Activated CD4-positive, alpha-beta T cell treated with anti-CD3 and anti-CD28 coated beads, Interleukin-2, amount 50 U/mL, for 16 hours (primary cell): ENCODE results near the gene GPS2.
"Not testable (repeated sequence)": the region's sequence is repeated elsewhere in the genome, so short reads cannot be mapped to it uniquely, and the experiment has no call there.

Experiments used
- DNase-seq: peaks from one replicate; pipeline ENCODE4 v3.0.0-alpha.2; 2020

Gene GPS2, protein sequence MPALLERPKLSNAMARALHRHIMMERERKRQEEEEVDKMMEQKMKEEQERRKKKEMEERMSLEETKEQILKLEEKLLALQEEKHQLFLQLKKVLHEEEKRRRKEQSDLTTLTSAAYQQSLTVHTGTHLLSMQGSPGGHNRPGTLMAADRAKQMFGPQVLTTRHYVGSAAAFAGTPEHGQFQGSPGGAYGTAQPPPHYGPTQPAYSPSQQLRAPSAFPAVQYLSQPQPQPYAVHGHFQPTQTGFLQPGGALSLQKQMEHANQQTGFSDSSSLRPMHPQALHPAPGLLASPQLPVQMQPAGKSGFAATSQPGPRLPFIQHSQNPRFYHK

DNA sequence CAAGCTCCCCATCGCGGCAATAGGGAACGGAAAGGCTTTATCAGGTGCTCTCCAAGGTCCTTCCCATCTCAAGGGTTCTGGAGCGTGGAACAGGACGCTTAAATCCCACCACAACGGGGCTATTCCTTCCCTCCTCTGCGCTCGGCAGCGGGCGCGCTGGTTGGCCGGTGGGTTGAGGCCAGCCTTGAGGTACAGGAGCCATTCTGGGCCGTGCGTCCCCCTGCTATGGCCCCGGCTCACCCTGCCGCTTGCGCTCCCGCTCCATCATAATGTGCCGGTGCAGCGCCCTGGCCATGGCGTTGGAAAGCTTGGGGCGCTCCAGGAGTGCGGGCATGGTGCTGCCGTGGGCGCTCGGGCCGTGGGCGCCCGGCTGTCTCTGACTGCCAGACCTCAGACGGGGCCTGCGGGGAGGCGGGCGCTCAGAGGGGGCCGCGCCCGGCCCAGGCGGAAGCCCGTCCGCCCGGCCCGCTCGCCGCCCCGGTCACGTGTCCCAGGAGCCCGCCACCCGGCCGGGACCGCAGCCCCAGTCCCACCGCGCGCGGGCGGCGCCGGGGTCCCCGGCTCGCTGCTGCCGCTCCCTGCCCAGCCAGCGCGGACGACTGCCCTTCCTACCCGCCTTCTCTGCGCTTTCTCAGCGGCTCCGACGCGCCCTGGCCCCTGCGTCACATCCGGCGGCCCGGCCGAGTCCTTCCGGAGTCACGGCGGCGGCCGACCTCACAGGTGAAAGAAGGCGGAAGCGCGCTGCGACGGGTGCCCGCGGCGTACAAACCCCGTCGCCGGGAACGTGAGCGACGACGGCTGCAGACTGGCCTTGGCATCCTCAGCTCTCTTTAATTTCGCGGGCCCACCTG lies at the start of gene GPS2:
Gene GPS2, minus strand, starts transcription at position 642 of the 851 bp plus-strand sequence. Its CDS starts 308 bp downstream, at position 334.
- DNase-seq = peak; percentile 94

DNA sequence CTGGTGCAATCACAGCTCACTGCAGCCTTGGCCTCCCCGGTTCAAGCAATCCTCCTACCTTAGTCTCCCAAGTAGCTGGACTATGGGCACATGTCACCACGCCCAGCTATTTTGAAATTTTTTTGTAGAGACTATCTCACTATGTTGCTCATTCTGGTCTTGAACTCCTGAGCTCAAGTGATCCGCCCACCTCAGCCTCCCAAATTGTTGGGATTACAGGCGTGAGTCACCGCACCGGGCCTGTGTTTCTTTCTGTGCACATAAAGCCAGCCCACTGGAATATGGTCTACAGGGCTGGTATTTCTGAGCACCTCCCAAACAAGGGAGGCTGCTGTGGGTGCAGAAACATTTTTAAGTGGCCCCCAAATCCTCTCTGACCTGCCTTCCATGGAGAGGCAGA lies 48.2 kb upstream of the GPS2 start:
- no peak for DNase-seq

DNA sequence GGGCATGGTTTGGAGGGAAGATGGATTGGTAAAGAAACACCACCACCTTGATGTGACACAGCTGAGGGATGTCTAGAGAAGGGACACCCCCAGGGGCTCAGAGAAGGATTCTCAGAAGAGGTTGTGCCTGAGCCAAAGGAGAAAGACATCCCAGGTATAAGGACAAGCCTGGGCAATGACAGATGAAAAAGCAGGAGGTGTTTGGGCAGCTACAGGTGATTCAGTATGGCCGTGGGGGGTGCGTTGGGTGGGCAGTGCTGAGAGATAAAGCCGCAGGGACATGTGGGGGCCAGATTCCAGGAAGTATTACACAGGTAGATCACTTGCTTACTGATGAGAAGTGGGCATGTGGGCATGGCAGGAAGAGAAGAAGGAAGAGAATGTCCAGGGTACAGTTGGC lies 46.7 kb upstream of the GPS2 start:
- no peak for DNase-seq

DNA sequence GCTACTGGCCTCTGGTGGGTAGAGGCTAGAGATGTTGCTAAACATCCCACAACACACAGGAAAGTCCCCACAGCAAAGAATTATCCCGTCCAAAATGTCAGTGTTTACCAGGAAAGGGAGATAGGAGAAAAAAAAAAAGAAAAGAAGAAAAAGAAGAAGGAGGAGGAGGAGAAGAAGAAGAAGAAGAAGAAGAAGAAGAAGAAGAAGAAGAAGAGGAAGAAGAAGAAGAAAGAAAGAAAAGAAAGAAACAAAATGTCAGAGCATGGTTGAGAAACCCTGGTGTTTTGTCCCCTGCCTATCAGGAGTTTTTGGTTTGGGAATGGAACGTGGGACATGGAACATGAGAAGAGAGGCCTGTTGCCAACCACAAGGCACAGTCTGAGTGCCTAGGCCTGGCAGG lies 42.2 kb upstream of the GPS2 start:
- DNase-seq = no peak

DNA sequence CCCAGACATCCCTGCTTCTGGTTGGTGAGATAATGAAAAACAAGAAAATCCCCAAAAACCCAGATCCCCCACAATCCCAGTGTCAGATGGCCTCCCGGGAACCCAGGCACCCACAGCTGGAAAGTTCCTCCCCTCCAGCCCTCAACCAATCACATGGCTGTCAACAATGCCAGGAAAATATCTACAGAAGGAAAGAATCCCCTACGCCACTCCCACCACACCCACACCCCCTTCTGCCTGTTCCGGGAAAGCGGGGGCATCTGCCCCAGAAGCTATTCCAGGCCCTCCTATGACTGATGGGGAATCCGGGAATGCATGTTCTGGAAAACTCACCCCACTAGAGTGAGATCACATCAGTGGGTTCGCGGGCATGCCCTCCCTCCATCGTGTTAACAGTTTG lies 41.6 kb upstream of the GPS2 start:
- DNase-seq = no peak

DNA sequence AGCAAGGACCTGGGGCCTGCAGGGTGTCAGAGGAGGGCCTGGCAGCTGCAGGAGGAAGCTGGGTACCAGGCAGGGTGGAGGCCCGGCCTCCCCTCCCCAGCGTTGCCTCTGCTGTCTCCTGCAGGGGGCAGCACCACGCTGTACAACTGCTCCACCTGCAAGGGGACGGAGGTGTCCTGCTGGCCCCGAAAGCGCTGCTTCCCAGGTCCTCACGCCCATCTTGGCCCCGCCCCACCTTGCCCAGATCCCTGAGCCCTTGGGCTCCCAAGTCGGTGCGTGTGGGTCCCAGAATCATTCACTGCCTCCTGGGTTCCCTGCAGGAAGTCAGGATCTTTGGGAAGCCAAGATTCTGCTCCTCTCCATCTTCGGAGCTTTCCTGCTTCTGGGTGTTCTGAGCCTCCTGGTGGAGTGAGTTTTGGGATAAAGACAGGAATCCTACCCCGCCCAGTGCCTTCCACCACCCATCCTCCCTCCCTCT lies 41.0 kb upstream of the GPS2 start:
- DNase-seq = peak; percentile 90

DNA sequence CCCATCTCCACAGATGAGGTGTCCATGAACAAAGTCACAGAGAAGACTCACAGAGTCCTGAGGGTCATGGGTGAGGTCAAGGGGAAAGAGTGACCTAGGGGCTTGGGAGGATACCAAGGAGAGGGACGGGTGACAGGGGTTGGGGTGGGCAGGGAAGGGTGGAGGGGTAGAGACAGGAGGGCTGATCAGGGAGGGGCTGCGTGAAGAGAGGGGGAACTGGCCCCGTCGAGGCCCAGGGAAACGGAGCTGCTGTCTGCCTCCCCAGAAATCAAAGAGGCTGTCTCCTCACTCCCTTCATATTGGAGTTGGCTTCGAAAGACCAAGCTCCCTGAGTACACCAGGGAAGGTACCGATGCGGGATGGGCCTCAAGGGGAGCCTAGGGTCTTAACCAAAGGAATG lies 40.4 kb upstream of the GPS2 start:
- no peak for DNase-seq

DNA sequence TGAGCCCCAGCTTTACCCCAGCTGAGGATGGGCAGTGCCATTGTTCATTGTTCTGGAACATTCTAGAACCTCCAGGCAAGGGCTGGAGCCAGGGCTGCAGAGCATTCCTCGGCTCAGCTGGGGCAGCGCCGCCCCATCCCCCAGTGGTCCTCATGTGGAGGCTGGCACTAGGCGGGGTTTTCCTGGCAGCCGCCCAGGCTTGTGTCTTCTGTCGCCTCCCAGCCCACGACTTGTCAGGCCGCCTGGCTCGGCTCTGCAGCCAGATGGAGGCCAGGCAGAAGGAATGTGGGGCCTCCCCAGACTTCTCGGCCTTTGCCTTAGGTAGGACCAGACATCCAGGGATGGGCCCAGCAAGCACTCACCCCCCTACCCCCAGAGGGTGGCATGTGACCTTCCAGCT lies 39.9 kb upstream of the GPS2 start, which contains the start of gene TMEM95:
Gene TMEM95, plus strand, starts transcription at position 104 of the 400 bp plus-strand sequence. Its CDS starts 49 bp downstream, at position 153.
- DNase-seq = no peak

DNA sequence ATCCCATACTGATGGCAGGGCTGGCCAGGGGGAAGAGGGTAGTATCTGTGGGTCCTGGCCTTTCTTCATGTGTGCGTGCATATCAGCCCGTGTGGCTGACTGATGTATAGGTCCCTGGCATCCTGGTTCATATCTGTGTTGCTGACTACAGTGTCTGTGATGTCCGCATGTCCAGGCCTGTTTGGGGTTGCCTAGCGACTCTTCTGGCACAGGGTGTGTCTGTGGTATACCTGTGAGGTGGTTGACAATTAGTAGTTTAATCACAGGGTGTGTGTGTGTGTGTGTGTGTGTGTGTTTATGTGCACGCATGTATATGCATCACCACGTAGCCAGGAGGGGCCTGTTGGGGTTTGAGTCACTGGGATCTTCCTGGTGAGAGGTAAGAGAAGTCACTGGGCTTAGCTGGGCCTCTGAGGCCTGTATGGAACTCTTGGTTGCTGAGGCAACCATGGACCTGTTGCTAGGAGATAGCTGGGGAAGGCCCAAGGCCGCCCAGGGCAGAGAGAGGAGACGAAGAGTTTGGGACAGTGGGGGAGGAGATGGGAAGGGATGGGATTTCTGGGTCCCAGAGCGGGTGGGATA lies 39.2 kb upstream of the GPS2 start:
- DNase-seq = peak; percentile 44

DNA sequence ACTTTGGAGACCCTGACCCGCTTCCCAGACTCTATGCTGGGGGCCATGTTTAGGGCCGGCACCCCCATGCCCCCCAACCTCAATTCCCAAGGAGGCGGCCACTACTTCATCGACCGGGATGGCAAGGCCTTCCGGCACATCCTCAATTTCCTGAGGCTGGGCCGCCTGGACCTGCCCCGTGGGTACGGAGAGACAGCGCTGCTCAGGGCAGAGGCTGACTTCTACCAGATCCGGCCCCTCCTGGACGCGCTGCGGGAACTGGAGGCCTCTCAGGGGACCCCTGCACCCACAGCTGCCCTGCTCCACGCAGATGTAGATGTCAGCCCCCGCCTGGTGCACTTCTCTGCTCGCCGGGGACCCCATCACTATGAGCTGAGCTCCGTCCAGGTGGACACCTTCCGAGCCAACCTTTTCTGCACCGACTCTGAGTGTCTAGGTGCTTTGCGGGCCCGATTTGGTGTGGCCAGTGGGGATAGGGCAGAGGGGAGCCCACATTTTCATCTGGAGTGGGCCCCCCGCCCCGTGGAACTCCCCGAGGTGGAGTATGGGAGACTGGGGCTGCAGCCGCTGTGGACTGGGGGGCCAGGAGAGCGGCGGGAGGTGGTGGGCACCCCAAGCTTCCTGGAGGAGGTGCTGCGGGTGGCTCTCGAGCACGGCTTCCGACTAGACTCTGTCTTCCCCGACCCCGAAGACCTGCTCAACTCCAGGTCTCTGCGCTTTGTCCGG lies 37.9 kb upstream of the GPS2 start:
- DNase-seq = no peak

DNA sequence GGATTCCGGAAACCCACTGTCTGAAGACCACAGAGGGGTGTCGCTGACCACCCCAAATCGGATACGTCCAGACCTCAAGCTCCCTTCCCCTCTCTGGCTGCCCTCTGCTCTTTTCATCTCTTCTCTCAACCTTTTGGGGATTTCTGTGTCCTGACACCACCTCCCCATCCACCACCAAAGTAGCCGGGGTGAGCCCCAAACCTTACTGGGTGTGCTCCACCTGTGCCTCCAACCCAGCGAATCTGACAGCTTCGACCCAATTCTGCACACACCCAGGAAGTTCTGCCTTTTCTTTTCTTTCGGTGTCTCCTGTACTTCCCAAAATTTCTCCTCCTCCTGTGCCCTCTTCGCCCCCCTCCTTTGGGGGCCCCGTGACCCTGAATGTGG lies 37.3 kb upstream of the GPS2 start:
- DNase-seq = no peak

DNA sequence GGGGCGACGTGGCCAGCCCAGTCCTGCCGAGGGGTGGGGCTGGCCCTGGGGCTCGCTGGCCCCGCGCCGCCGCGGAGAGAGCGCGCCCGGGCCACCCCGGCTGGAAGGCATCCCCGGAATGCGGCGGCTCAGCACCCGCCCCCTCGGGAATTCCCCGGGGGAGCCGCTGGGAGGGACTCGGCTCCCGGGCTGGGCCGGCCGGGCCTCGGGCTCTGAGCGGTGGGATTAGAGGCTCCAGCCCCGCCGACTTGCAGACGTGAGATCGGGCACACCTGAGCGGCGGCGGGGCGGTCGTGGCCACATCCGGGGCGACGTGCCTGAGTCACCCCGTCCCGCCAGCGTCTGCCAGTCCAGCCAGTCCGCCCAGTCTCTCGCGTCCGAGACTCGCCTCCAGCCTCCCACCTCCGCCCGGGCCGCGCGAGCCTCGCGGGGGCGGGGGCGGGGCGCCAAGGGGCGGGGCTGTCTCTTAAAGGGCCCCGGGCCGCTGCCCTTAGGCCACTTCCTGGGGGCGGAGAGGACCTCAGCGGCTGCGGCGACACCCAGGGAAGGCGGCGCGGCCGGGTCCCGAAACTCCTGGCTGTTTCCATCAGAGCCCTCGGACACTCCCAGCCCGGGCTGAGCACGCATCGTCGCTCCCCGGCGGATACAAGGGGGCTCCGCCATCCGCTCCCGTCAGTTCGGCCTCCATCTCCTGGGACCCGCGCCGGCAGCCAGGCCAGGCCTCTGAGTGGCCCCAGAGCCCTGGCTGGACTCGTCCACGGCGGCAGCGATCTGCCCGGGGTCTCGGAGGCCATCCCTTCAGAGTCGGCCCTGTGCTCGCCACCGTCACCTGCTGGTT lies 36.7 kb upstream of the GPS2 start, which contains the start of gene KCTD11:
Gene KCTD11, plus strand, starts transcription at position 498 of the 838 bp plus-strand sequence.
- peak; percentile 84 for DNase-seq

DNA sequence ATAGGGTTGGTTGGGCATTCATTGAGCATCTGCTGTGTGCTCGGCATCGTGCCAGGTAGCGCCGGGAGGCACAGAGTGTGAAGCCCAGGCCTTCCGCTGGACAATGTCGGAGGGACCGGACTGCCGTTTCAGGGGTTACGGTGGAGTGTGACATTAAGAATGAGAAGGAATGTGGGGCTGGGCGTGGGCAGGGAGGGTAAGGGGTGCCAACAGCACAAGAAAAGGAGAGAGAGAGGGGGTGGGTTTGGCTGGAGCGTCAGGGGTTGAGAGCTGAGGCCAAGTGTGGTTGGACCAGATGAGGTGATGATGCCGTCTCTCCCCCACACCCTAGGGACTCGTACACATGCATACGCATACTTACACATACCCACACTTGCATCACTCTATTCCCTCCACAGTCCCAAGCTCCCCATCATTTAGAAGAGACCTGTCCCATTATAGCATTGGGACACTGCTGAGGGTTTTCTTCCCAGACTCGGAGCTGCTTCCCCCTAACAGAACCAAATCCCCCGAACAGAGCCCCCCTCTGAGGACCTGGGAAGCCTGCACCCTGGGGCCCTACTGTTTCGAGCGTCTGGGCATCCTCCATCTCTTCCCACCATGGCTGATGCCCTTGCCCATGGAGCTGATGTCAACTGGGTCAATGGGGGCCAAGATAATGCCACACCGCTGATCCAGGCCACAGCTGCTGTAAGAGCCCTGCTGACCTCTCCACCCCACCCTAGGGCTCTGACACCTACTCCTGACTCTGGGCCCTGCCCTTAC lies 33.5 kb upstream of the GPS2 start:
- DNase-seq = no peak

DNA sequence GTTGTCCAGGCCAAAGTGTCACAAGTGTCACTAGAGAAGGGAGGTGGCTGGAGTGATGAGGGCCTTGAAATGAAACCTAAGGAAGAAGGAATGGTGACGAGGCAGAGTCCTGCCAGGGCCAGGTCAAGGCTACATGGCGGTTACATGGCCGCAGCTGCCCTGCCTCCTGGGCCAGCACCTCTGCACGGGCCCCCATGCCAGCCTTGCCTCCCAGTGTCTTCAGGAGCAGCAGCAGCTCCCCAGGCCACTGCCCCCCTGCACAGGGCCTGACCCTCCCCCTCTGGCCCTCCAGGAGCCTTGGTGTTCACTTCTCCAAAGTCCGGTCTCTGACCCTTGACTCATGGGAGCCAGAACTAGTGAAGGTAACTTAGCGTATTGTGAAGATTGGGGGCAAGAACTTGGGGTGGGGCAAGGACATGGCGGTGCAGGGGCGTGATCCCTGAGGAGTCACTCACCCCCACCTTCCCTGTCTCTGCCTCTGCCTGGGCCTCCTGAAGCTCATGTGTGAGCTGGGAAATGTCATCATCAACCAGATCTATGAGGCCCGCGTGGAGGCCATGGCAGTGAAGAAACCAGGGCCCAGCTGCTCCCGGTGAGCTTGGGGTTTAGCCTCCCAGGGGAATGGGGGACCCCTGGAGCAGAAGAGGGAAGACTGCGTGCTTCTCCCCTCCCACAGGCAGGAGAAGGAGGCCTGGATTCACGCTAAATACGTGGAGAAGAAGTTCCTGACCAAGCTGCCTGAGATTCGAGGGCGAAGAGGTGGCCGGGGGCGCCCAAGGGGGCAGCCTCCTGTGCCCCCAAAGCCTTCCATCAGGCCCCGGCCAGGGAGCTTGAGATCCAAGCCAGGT lies 32.7 kb upstream of the GPS2 start:
- DNase-seq = no peak

DNA sequence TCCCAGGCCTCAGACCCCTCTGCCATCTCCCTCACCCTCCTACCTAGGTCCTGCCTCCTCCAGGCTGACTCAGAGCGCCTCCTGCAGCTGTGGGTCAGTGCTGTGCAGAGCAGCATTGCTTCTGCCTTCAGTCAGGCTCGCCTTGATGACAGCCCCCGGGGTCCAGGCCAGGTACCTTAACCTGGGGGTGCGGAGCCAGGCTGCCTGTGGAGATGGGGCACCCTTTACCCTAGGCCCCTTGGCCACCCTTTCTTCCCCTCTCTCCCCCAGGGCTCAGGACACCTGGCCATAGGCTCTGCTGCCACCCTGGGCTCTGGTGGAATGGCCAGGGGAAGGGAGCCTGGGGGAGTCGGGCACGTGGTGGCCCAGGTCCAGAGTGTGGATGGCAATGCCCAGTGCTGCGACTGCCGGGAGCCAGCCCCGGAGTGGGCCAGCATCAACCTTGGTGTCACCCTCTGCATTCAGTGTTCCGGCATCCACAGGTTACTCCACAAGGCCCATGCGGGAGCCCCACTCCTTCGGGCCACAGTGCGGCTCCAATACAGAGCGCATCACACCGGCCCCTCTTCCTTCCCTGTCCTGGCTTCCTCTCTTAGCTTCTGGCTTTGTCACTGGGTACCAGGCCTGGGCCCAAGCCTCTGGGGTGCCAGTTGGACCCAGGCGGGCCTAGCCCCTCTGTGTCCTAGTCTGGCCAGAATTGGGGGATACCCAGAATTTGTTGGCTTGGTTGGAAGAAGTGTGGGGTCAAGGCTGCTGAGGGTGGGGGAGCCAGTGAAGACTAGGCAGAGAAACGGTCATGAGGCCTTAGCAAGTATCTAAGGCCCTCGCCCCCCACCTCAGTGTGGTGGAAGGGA lies 31.8 kb upstream of the GPS2 start:
- DNase-seq = no peak

DNA sequence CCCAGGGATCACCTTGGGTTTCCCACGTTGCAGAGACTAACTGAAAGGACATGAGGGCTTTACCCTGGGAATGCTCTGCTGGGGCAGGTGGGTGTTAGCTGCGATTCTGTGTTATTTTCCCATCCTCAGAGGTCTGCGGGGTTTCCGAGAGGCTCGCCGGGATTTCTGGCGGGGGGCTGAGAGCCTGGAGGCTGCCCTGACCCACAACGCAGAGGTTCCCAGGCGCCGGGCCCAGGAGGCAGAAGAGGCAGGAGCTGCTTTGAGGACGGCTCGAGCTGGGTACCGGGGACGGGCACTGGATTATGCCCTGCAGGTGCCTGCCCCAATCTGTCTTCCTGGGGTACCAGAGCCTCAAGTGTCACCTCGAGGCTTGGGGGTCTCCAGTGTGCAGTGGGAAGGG lies 28.1 kb upstream of the GPS2 start:
- DNase-seq = no peak

DNA sequence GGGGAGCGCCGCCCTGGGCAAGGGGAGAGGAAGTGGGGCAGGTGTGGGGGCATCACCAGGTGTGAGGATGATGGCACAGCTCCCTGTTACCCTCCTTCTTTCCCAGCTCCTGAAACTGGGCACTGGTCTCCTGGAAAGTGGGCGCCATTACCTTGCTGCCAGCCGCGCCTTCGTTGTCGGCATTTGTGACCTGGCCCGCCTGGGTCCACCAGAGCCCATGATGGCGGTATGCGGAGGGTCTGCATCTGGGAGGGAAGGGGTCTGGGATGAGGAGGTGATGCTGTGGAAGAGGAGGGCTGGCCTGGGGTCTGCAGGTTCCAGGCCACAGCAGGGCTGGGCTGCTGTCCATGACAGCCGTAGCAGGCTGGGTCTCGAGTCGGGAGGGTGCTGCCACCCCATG lies 26.7 kb upstream of the GPS2 start:
- no peak for DNase-seq

DNA sequence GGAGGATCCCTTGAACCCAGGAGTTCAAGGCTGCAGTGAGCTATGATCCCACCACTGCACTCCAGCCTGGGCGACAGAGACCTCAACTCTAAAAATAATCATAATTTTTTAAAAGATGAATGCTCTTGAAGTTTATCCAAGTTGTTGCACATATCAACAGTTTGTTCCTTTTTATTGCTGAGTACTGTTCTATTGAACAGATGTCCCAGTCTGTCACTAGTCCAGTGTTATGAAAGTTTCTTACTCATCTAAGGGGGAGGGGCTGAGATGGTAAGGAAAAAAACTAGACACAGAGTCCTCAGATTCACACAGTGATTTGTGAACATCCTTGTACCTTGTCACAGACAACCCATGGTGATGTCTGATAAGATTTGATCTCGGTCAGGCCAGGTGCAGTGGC lies 25.0 kb upstream of the GPS2 start:
- DNase-seq = no peak

DNA sequence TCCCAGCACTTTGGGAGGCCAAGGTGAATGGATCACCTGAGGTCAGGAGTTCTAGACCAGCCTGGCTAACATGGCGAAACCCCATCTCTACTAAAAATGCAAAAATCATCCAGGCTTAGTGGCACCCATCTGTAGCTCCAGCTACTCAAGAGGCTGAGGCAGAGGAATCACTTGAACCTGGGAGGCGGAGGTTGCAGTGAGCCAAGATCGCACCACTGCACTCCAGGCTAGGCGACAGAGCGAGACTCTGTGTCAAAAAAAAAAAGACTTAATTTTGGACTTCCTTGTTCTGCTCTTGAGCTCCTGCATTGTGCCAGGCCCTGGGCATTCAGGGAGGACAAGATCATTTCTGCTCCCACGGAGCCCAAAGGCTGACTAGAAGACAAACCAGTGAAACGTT lies 22.4 kb upstream of the GPS2 start:
- not testable (repeated sequence) for DNase-seq
